IMR-90 (cell line): ENCODE data around the gene CDS2.

Source experiments
- CEBPB ChIP-seq: IDR thresholded peaks from 2 replicates; pipeline ENCODE4 v1.6.1; 2012; ENCODE audit warnings: low read depth, low read length, improper control_type of control experiment
- MAFK ChIP-seq: IDR thresholded peaks from 2 replicates; pipeline ENCODE4 v1.6.1; 2012; ENCODE audit warnings: low read depth, low read length, improper control_type of control experiment
- POLR2A ChIP-seq: IDR thresholded peaks from 2 replicates; pipeline ENCODE4 v1.6.1; 2012; ENCODE audit warnings: mild to moderate bottlenecking, low read depth, low read length
- TF ChIP-seq, protein P1 (sequence below): conservative IDR thresholded peaks from 2 replicates; pipeline ENCODE4 v1.5.1; 2012; ENCODE audit warnings: mild to moderate bottlenecking, low read depth, low read length, improper control_type of control experiment
- TF ChIP-seq, protein P2 (sequence below): fragments of 150-350 bp; IDR thresholded peaks from 2 replicates; pipeline ENCODE4 v1.6.1; 2017; ENCODE audit warnings: mild to moderate bottlenecking, antibody characterized with exemption, low read length, low read depth

DNA sequence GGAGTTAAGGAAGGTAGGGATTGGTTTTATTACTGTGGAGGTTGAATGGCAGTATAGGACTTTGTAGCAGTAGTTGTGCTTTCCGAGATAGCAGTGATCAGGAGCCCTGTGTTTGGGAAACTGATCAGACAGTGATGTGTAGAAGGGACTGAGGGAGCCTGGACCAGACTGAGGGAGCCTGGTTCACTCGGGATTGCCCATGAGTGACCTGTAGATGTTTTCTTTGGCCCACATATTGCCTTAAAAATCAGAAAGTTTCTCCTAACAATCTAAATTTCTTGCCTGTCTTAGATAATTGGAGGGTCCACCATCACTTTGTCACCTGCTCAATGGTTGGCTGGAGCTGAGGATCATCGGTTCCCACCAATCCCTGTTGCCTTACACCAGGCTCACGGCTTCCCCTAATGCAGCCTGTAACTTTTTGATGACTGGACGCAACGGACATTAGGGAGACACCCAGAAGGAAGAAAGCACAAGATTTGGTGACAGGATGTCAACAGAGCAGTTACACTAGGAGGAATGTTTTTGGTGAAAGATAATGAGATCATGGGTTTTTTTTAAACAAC, 1.1 kb downstream of the CDS2 start:
- TF ChIP-seq, protein P1, sequence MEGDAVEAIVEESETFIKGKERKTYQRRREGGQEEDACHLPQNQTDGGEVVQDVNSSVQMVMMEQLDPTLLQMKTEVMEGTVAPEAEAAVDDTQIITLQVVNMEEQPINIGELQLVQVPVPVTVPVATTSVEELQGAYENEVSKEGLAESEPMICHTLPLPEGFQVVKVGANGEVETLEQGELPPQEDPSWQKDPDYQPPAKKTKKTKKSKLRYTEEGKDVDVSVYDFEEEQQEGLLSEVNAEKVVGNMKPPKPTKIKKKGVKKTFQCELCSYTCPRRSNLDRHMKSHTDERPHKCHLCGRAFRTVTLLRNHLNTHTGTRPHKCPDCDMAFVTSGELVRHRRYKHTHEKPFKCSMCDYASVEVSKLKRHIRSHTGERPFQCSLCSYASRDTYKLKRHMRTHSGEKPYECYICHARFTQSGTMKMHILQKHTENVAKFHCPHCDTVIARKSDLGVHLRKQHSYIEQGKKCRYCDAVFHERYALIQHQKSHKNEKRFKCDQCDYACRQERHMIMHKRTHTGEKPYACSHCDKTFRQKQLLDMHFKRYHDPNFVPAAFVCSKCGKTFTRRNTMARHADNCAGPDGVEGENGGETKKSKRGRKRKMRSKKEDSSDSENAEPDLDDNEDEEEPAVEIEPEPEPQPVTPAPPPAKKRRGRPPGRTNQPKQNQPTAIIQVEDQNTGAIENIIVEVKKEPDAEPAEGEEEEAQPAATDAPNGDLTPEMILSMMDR = no peak
- TF ChIP-seq CEBPB (no peak), MAFK (no peak), POLR2A (no peak)
- TF ChIP-seq, protein P2, sequence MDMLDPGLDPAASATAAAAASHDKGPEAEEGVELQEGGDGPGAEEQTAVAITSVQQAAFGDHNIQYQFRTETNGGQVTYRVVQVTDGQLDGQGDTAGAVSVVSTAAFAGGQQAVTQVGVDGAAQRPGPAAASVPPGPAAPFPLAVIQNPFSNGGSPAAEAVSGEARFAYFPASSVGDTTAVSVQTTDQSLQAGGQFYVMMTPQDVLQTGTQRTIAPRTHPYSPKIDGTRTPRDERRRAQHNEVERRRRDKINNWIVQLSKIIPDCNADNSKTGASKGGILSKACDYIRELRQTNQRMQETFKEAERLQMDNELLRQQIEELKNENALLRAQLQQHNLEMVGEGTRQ = no peak
